ENCODE measurements around the gene ADGRB3.

The ADGRB3 gene

GRCh38 chr6:69421269-69421668 is 786.2 kb downstream of the ADGRB3 start:
- H2BK15ac ChIP-seq (ENCODE audit: low read length), result no peak overlapping the region
- H3K36me3 ChIP-seq (replicated peaks in 1 of 2; ENCODE audit: control insufficient read depth in 2 of 2, insufficient read depth in 2 of 2, low read length in 2 of 2), result no peaks in the 10 kb centered on the region
- no peak overlapping the region for H3K9ac ChIP-seq (ENCODE audit: low read depth, low read length, poor library complexity)
- no peak for DNase-seq (ENCODE audit: low spot score)
- H3K4me2 ChIP-seq (ENCODE audit: insufficient read depth, low read length, poor library complexity, severe bottlenecking), result no peak overlapping the region
- no peak overlapping the region for H4K8ac ChIP-seq (ENCODE audit: low read depth, low read length)
- H2AK5ac ChIP-seq (ENCODE audit: low read depth, low read length), result no peak overlapping the region
- no peak overlapping the region for H3K4me3 ChIP-seq (ENCODE audit: low read length in 2 of 2)
- H2AFZ ChIP-seq (ENCODE audit: low read length), result no peak overlapping the region
- no peak overlapping the region for H3K27ac ChIP-seq (replicated peaks; ENCODE audit: low read length)
- H3K9me3 ChIP-seq (replicated peaks in 1 of 2; ENCODE audit: control insufficient read depth in 2 of 2, insufficient read depth in 1 of 2, low read depth in 1 of 2, low read length in 2 of 2), result no peaks in the 10 kb centered on the region
- H3K4me1 ChIP-seq (ENCODE audit: control insufficient read depth in 2 of 2, insufficient read depth in 1 of 2, low read depth in 1 of 2, low read length in 2 of 2), result peaks cover 0 to 9% of the 10 kb centered on the region in 2 donors
- no peak overlapping the region for H3K4ac ChIP-seq (ENCODE audit: low read length)
- no peak overlapping the region for H2BK120ac ChIP-seq (ENCODE audit: low read depth, low read length)
- no peaks in the 10 kb centered on the region for H3K27me3 ChIP-seq (ENCODE audit: control insufficient read depth in 3 of 3, insufficient read depth in 3 of 3, low read depth in 1 of 3, low read length in 3 of 3)
- H2BK12ac ChIP-seq (ENCODE audit: low read length), result no peak overlapping the region
- H3K79me1 ChIP-seq (ENCODE audit: low read depth, low read length), result no peaks in the 10 kb centered on the region
- no peak overlapping the region for H4K91ac ChIP-seq (ENCODE audit: low read depth, low read length, poor library complexity)
- H3K23ac ChIP-seq (ENCODE audit: low read depth, low read length, poor library complexity), result no peak overlapping the region
- H3K14ac ChIP-seq (ENCODE audit: low read length), result no peak overlapping the region
- H3K18ac ChIP-seq (ENCODE audit: low read length), result no peak overlapping the region
- H2BK5ac ChIP-seq (ENCODE audit: low read length), result no peak overlapping the region

GRCh38 chr6:69422020-69422419 is 786.9 kb downstream of the ADGRB3 start:
- no peak overlapping the region for H2BK120ac ChIP-seq (ENCODE audit: low read depth, low read length)
- H3K79me1 ChIP-seq (ENCODE audit: low read depth, low read length), result no peaks in the 10 kb centered on the region
- no peaks in the 10 kb centered on the region for H3K9me3 ChIP-seq (replicated peaks in 1 of 2; ENCODE audit: control insufficient read depth in 2 of 2, insufficient read depth in 1 of 2, low read depth in 1 of 2, low read length in 2 of 2)
- no peak overlapping the region for H3K23ac ChIP-seq (ENCODE audit: low read depth, low read length, poor library complexity)
- H2BK5ac ChIP-seq (ENCODE audit: low read length), result no peak overlapping the region
- H3K27ac ChIP-seq (replicated peaks; ENCODE audit: low read length), result no peak overlapping the region
- H2AFZ ChIP-seq (ENCODE audit: low read length), result no peak overlapping the region
- H4K91ac ChIP-seq (ENCODE audit: low read depth, low read length, poor library complexity), result no peak overlapping the region
- H3K4me3 ChIP-seq (ENCODE audit: low read length in 2 of 2), result no peak overlapping the region
- no peak overlapping the region for H2BK12ac ChIP-seq (ENCODE audit: low read length)
- H2BK15ac ChIP-seq (ENCODE audit: low read length), result no peak overlapping the region
- H4K8ac ChIP-seq (ENCODE audit: low read depth, low read length), result no peak overlapping the region
- H3K4me1 ChIP-seq (ENCODE audit: control insufficient read depth in 2 of 2, insufficient read depth in 1 of 2, low read depth in 1 of 2, low read length in 2 of 2), result peaks cover 0 to 9% of the 10 kb centered on the region in 2 donors
- no peak overlapping the region for H3K18ac ChIP-seq (ENCODE audit: low read length)
- WGBS, 2 donors (ENCODE audit: extremely low coverage in 2 of 2, insufficient read length in 2 of 2, insufficient replicate concordance in 1 of 2), result no CpG with 5 or more reads among the region's 1 CpG
- H3K14ac ChIP-seq (ENCODE audit: low read length), result no peak overlapping the region
- no peak overlapping the region for H2AK5ac ChIP-seq (ENCODE audit: low read depth, low read length)
- no peaks in the 10 kb centered on the region for H3K36me3 ChIP-seq (replicated peaks in 1 of 2; ENCODE audit: control insufficient read depth in 2 of 2, insufficient read depth in 2 of 2, low read length in 2 of 2)
- no peak overlapping the region for H3K4ac ChIP-seq (ENCODE audit: low read length)
- no peak for DNase-seq (ENCODE audit: low spot score)
- H3K9ac ChIP-seq (ENCODE audit: low read depth, low read length, poor library complexity), result no peak overlapping the region
- H3K27me3 ChIP-seq (ENCODE audit: control insufficient read depth in 3 of 3, insufficient read depth in 3 of 3, low read depth in 1 of 3, low read length in 3 of 3), result no peaks in the 10 kb centered on the region
- no peak overlapping the region for H3K4me2 ChIP-seq (ENCODE audit: insufficient read depth, low read length, poor library complexity, severe bottlenecking)

- Histone ChIP-seq H4K8ac (ENCODE audit: low read depth, low read length) (no peak overlapping the region), H4K91ac (ENCODE audit: low read depth, low read length, poor library complexity) (no peak overlapping the region), H3K27ac (replicated peaks; ENCODE audit: low read length) (no peak overlapping the region), H3K4me2 (ENCODE audit: insufficient read depth, low read length, poor library complexity, severe bottlenecking) (no peak overlapping the region), H2BK120ac (ENCODE audit: low read depth, low read length) (no peak overlapping the region), H3K4me3 (ENCODE audit: low read length in 2 of 2) (no peak overlapping the region), H2BK15ac (ENCODE audit: low read length) (no peak overlapping the region), H2AFZ (ENCODE audit: low read length) (no peak overlapping the region), H3K4me1 (ENCODE audit: control insufficient read depth in 2 of 2, insufficient read depth in 1 of 2, low read depth in 1 of 2, low read length in 2 of 2) (peaks cover 0 to 9% of the 10 kb centered on the region in 2 donors), H3K36me3 (replicated peaks in 1 of 2; ENCODE audit: control insufficient read depth in 2 of 2, insufficient read depth in 2 of 2, low read length in 2 of 2) (no peaks in the 10 kb centered on the region), H3K23ac (ENCODE audit: low read depth, low read length, poor library complexity) (no peak overlapping the region), H2AK5ac (ENCODE audit: low read depth, low read length) (no peak overlapping the region), H3K4ac (ENCODE audit: low read length) (no peak overlapping the region), H3K79me1 (ENCODE audit: low read depth, low read length) (no peaks in the 10 kb centered on the region), H3K9ac (ENCODE audit: low read depth, low read length, poor library complexity) (no peak overlapping the region), H2BK5ac (ENCODE audit: low read length) (no peak overlapping the region), H3K18ac (ENCODE audit: low read length) (no peak overlapping the region), H2BK12ac (ENCODE audit: low read length) (no peak overlapping the region), H3K14ac (ENCODE audit: low read length) (no peak overlapping the region), H3K9me3 (replicated peaks in 1 of 2; ENCODE audit: control insufficient read depth in 2 of 2, insufficient read depth in 1 of 2, low read depth in 1 of 2, low read length in 2 of 2) (no peaks in the 10 kb centered on the region), H3K27me3 (ENCODE audit: control insufficient read depth in 3 of 3, insufficient read depth in 3 of 3, low read depth in 1 of 3, low read length in 3 of 3) (no peaks in the 10 kb centered on the region)
- DNase-seq (ENCODE audit: low spot score), result no peak
- WGBS, 2 donors (ENCODE audit: extremely low coverage in 2 of 2, insufficient read length in 2 of 2, insufficient replicate concordance in 1 of 2), result no CpG with 5 or more reads among the region's 3 CpGs
Measured at GRCh38 chr6:69422475-69422874, 787.4 kb downstream of the ADGRB3 start.

- Histone ChIP-seq H2BK15ac (ENCODE audit: low read length) (no peak overlapping the region), H2BK5ac (ENCODE audit: low read length) (no peak overlapping the region), H3K18ac (ENCODE audit: low read length) (no peak overlapping the region), H3K36me3 (replicated peaks in 1 of 2; ENCODE audit: control insufficient read depth in 2 of 2, insufficient read depth in 2 of 2, low read length in 2 of 2) (no peaks in the 10 kb centered on the region), H3K4ac (ENCODE audit: low read length) (no peak overlapping the region), H2BK12ac (ENCODE audit: low read length) (no peak overlapping the region), H3K27ac (replicated peaks; ENCODE audit: low read length) (no peak overlapping the region), H3K4me1 (ENCODE audit: control insufficient read depth in 2 of 2, insufficient read depth in 1 of 2, low read depth in 1 of 2, low read length in 2 of 2) (peaks cover 0 to 9% of the 10 kb centered on the region in 2 donors), H3K4me2 (ENCODE audit: insufficient read depth, low read length, poor library complexity, severe bottlenecking) (no peak overlapping the region), H2AFZ (ENCODE audit: low read length) (no peak overlapping the region), H4K8ac (ENCODE audit: low read depth, low read length) (no peak overlapping the region), H2AK5ac (ENCODE audit: low read depth, low read length) (no peak overlapping the region), H3K4me3 (ENCODE audit: low read length in 2 of 2) (no peak overlapping the region), H3K23ac (ENCODE audit: low read depth, low read length, poor library complexity) (no peak overlapping the region), H4K91ac (ENCODE audit: low read depth, low read length, poor library complexity) (no peak overlapping the region), H3K14ac (ENCODE audit: low read length) (no peak overlapping the region), H3K9me3 (replicated peaks in 1 of 2; ENCODE audit: control insufficient read depth in 2 of 2, insufficient read depth in 1 of 2, low read depth in 1 of 2, low read length in 2 of 2) (no peaks in the 10 kb centered on the region), H3K79me1 (ENCODE audit: low read depth, low read length) (no peaks in the 10 kb centered on the region), H3K27me3 (ENCODE audit: control insufficient read depth in 3 of 3, insufficient read depth in 3 of 3, low read depth in 1 of 3, low read length in 3 of 3) (no peaks in the 10 kb centered on the region), H2BK120ac (ENCODE audit: low read depth, low read length) (no peak overlapping the region), H3K9ac (ENCODE audit: low read depth, low read length, poor library complexity) (no peak overlapping the region)
- no peak for DNase-seq (ENCODE audit: low spot score)
- no CpG with 5 or more reads among the region's 3 CpGs for WGBS, 2 donors (ENCODE audit: extremely low coverage in 2 of 2, insufficient read length in 2 of 2, insufficient replicate concordance in 1 of 2)
Measured at GRCh38 chr6:69423785-69424184, 788.7 kb downstream of the ADGRB3 start.

All from neuronal stem cell (in vitro differentiated cells).